AG04449 (cell line): ENCODE data around the gene CCDC69.

Experiments used
- CTCF ChIA-PET: fragments of 350-600 bp; formaldehyde crosslinking; extraction: SDS; loops from one replicate; lab custom pipeline; 2021; ENCODE audit warnings: antibody characterized with exemption; lab: Yijun Ruan, JAX
- POLR2A ChIA-PET: fragments of 400-600, 350-600 bp; formaldehyde crosslinking; extraction: SDS; loops from one replicate; lab custom pipeline; 2020; ENCODE audit warnings: antibody characterized with exemption, inconsistent platforms; lab: Yijun Ruan, JAX
- DNase-seq: peaks from one replicate; pipeline ENCODE4 v3.0.0-alpha.2; 2010; ENCODE audit warnings: low read depth, low spot score
- H3K4me3 ChIP-seq: 2 replicates; pipeline ENCODE4 v1.5.1; 2011; ENCODE audit warnings: low read depth, mild to moderate bottlenecking, control low read depth, low read length
- TF ChIP-seq, protein P1 (sequence below): IDR thresholded peaks from one replicate; pipeline ENCODE4 v1.5.1; 2011; ENCODE audit warnings: mild to moderate bottlenecking, moderate library complexity, low read length, control low read depth, inconsistent platforms; ENCODE audit not compliant: insufficient read depth; ENCODE audit errors: missing control alignments

Gene CCDC69

DNA sequence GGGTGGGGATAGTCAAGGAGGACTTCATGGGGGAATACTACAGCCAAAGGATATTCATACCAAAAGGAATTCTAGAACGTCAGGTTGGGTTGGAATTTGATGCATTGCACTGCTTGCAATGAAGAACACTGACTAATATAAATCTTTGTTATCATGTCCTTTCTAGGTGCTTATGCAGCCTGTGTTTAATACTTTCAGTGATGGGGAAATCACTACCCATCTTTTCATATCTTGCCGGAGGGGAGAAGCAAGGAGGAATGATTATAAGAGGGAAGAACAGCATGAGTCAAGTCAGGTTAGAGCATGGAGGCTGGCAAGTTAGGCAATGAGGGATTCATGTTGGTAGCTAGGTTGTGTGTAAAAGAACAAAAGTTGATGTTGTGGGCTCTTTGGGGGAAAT, 5.1 kb upstream of the CCDC69 start:
- DNase-seq = no peak
- ChIA-PET POLR2A (no interaction called here), CTCF (interaction anchor here (1.5 to 2.1 kb wide), 2 partner anchors 9 to 10 kb away, joined by 5 to 14 read pairs; no protein-coding TSS in a partner anchor)
- TF ChIP-seq, protein P1, sequence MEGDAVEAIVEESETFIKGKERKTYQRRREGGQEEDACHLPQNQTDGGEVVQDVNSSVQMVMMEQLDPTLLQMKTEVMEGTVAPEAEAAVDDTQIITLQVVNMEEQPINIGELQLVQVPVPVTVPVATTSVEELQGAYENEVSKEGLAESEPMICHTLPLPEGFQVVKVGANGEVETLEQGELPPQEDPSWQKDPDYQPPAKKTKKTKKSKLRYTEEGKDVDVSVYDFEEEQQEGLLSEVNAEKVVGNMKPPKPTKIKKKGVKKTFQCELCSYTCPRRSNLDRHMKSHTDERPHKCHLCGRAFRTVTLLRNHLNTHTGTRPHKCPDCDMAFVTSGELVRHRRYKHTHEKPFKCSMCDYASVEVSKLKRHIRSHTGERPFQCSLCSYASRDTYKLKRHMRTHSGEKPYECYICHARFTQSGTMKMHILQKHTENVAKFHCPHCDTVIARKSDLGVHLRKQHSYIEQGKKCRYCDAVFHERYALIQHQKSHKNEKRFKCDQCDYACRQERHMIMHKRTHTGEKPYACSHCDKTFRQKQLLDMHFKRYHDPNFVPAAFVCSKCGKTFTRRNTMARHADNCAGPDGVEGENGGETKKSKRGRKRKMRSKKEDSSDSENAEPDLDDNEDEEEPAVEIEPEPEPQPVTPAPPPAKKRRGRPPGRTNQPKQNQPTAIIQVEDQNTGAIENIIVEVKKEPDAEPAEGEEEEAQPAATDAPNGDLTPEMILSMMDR = no peak
- H3K4me3 ChIP-seq = no peak overlapping the region

DNA sequence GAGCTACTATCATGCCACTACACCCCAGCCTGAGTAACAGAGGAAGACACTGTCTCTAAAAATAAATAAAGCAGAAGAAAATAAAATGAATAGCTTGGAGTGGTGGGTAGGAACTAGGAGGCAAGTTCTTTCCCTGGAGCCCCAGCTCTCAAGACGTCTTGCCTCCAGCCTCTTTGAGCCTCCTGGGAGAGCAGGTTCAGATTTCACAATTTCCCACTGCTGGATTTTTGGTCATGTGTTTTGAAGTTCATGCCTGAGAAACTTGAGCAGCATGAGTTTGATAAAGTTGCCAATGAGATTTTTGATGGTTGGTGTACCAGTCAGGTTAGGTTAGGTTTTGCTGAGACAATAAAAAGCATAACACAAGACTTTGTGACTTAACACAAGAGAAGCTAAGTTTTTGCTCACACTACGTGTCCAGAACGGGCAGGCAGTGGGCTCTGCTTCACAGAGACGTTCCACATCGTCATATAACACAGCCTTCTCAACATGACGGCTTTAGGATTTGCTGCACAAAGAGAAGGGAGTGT, 4.1 kb upstream of the CCDC69 start:
- DNase-seq = no peak
- CTCF ChIA-PET = interaction anchor here (1.5 kb wide), 1 partner anchor 11 kb away, joined by 5 read pairs; no protein-coding TSS in a partner anchor
- TF ChIP-seq, protein P1 = no peak
- no peak overlapping the region for H3K4me3 ChIP-seq
- POLR2A ChIA-PET = no interaction called here

DNA sequence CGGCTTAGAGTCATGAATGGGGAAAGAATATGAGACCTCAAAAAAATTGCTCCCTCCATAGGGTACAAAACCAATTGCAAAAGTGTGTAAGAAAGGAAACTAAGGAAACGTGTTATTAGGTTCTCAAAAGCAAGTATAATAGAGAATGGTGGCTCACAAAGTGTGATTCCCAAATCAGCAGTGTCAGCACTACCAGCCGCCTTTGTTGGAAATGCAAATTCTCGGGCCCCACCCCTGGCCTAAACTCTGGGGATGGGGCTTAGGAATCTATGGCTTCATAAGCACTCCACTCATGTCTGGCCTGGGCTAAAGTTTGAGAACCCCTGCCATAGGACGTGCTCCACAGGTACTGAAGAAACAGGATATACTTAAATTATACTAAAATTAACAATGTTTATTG, 1.6 kb upstream of the CCDC69 start:
- ChIA-PET CTCF (no interaction called here), POLR2A (no interaction called here)
- no peak overlapping the region for H3K4me3 ChIP-seq
- TF ChIP-seq, protein P1 = no peak
- DNase-seq = no peak

DNA sequence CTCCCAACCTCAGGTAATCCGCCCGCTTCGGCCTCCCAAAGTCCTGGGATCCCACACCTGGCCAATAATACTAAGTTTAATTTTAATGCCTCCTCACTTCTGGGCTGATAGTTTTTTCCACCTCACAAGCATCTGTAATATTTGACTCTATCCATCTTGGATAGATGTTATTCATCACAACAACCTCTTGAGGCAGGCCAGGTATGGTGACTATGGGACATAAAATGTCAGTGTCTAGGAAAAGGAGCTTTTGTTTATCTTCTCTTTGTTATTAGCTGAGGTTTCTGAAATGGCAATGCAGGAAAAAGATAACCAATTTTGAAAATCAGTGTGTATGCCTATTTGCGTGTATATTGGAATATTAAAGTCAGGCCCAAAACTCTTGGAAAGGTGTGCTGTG, 1.2 kb upstream of the CCDC69 start:
- TF ChIP-seq, protein P1 = no peak
- POLR2A ChIA-PET = no interaction called here
- CTCF ChIA-PET = interaction anchor here (1.2 to 2.7 kb wide), 2 partner anchors 60 to 110 kb away, joined by 3 to 7 read pairs; no protein-coding TSS in a partner anchor

DNA sequence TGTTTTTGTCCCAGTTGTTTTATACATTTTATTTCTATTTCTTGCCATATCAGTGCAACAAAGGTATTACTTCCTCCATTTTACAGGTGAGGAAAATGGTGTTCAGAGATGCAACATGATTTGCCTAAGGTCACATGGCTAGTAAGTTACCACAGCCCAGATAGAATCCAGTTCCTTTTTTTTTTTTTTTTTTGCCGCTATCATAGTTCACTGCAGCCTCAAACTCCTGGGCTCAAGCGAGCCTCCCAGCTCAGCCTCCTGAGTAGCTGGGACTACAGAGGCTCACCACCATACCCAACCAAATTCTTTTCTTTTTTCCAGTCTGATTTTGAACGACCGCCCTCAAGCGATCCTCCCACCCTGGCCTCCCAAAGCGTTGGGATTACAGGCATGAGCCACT, 480 bp upstream of the CCDC69 start:
- no peak overlapping the region; the same call in 1 of the 2 replicates for H3K4me3 ChIP-seq
- ChIA-PET CTCF (interaction anchor here (0.6 to 2.7 kb wide), 6 partner anchors 10 to 433 kb away, joined by 3 to 7 read pairs (median 4); no protein-coding TSS in a partner anchor), POLR2A (interaction anchor here (1.1 kb wide), 1 partner anchor 28 kb away, joined by 4 read pairs; the partner anchor contains the start of gene GM2A)
- TF ChIP-seq, protein P1 = no peak
- no peak for DNase-seq

More for the DNA sequence above, 1.2 kb upstream of the CCDC69 start:
- DNase-seq = no peak
- no peak overlapping the region for H3K4me3 ChIP-seq

DNA sequence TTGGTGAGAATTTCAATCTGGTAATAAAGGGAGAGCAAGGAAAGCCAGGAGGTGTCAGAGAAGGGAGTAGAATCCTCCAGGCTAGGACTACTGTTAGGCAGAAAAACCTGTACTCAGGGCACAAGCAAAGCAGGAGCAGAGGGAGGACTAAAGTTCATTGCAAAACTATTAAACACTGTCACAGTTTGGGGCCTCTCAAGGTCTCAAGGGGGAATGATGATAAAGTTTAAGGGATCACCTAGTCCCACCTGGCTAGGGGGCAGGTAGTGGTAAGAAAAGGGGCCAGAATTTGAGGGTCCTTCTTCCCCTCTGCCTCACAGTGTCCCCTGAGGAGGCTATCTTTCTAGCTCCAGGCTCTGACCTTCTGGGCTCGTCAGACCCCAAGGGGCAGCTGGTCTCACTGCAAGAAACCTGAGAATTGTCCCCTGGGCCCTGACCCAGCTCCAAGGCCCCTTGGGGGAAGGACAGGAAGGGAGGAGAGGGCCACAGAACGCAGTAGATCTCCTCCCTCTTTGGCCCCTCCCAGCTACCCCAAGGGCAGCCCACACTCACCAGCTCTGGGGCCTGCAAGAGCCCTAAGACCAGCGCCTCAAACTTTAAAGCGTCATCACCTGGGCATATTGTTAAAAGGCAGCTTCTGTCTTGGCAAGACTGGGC, 974 bp downstream of the CCDC69 start:
- no peak for DNase-seq
- no peak overlapping the region for H3K4me3 ChIP-seq
- TF ChIP-seq, protein P1 = no peak
- CTCF ChIA-PET = interaction anchor here (2.7 kb wide), 1 partner anchor 58 kb away, joined by 7 read pairs; no protein-coding TSS in a partner anchor
- POLR2A ChIA-PET = interaction anchor here (0.6 kb wide), 1 partner anchor 65 kb away, joined by 3 read pairs; no protein-coding TSS in a partner anchor
